GM18909 (cell line): Measurements from ENCODE around the gene UFC1.

Source experiments
- ATAC-seq: cut with Tn5 transposase; IDR thresholded peaks from one replicate; pipeline ENCODE4 v1.9.1; 2021; ENCODE audit warnings: mild to moderate bottlenecking; ENCODE audit not compliant: unreplicated experiment, poor library complexity

The UFC1 gene

DNA sequence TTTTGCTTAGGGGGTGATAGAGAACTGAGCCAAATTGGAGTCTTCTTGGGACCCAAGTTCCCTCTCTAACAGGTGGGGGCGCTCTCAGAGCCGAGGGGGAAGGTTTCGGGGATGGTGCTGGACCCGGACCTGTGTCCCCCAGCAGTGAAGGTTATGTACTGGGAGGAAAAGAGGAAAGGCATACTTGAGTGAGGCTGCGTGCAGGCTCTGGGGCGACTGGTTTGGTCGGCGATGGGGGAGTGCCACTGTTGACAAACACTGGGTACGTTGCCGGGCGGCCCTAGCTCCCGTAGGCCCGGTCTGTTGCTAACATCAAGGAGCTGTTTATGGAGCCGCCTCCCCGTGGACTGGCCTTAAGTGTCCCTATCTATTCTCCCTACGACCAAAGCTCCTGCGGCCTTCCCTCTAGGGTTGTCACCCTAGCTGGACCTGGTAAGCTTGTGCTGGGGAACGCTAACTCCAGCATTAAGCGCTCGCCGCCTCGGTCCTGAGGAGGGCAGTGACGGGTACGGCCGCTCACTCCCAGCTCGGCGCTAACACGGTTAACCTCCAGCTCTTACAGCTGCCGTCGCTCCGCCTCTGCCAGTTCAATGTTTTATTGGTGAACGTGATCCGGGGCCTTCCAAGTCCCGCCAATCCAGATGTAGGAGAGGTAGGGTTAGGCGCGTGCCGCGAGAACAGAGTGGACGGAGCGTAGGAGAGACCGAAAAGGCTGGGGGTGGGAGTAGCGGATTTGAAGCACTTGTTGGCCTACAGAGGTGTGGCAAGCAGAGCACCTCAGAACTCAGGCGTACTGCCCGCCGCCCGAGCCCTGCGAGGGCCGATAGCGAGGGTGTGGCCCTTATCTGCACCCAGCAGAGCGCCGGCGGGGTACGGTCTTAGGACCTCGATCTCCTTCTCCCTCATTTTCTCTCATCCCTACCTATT lies 12.2 kb downstream of the UFC1 start, which contains the start of gene PPOX:
Gene PPOX (plus strand): TSS at position 685 of the 927 bp plus-strand sequence. CDS start 422 bp downstream, outside the sequence.
- peak; percentile 94 for ATAC-seq

GRCh38 chr1:161166669-161167548 lies 13.1 kb downstream of the UFC1 start:
- no peak for ATAC-seq

GRCh38 chr1:161168906-161169305 lies 15.1 kb downstream of the UFC1 start:
- ATAC-seq, result no peak

- no peak for ATAC-seq
Observed at GRCh38 chr1:161171191-161171590, 17.4 kb downstream of the UFC1 start.

DNA sequence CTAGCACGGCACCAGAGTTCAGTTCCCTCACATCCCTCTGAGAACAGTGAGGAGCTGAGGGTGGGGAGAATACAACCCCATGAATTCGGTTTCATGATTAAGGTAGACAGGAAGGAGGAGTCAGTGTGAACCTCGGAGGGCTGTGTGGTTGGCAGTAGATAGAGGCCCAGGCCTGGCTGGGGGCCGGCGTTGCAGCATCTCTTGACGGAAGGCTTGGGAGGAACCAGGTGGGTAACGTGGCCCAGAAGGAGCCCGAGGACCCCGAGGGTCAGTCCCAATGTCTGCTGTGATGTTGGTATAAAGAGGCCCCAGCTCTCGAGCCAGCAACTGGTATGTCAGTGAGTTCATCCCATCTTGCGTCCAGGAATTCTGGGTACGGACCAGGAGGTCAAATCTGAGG lies 17.9 kb downstream of the UFC1 start:
- no peak for ATAC-seq

DNA sequence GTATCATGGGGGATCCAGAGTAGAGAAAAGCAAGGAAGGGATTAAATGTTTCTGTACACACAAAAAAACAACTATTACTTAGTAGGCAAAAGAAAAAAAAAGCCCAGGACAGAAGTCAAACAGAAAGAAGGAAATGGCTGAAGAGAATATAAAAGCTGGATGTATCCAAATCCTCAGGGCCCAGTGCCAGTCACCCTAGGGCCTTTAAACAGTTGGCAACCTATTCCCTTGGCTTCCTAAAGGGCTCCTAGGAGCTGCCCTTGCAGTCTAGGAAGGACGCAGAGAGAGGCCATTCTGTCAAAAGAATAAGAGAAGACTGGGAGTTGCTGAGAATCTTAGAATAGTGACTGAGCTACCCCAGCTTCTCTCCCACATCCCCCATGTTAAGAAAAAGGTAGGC lies 18.6 kb downstream of the UFC1 start:
- no peak for ATAC-seq

GRCh38 chr1:161172776-161173376 lies 19.1 kb downstream of the UFC1 start:
- no peak for ATAC-seq

DNA sequence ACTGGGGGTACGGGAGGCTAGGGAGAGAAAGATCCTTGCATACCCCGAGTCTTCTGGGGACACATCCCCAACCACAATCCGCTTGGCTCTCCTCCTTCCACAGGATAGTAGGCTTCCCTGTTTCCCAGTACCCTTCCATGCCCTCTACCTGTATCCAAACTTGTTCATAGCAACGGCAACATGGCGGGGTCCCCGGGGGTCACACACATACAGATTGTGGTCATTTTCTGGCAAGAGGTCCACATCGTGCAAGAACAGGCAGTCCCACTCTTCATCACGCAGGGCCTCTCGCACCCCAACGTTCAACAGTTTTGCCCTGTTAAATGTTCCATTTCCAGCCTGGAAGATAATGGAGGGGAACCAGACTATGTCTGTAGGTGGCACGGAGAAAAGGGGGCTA lies 19.9 kb downstream of the UFC1 start:
- no peak for ATAC-seq

DNA sequence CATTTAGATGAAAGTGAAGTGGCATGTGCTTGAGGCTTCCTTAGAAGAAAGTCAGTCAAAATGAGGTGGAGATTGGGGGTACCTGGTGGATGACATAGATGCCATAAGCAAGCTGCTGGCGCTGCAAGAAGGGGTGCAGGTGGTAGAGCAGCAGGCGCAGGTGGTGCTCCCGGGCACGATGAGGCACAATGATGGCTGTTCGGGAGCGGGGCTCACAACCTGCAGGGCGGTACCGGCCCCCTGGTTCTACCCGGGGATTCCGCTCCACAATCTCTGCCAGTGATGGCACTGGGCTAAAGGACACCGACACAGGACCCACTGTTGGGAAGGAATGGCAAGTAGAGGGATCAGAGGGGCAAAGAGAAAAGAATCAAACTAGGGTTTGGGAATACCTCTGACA lies 21.1 kb downstream of the UFC1 start:
- no peak for ATAC-seq

DNA sequence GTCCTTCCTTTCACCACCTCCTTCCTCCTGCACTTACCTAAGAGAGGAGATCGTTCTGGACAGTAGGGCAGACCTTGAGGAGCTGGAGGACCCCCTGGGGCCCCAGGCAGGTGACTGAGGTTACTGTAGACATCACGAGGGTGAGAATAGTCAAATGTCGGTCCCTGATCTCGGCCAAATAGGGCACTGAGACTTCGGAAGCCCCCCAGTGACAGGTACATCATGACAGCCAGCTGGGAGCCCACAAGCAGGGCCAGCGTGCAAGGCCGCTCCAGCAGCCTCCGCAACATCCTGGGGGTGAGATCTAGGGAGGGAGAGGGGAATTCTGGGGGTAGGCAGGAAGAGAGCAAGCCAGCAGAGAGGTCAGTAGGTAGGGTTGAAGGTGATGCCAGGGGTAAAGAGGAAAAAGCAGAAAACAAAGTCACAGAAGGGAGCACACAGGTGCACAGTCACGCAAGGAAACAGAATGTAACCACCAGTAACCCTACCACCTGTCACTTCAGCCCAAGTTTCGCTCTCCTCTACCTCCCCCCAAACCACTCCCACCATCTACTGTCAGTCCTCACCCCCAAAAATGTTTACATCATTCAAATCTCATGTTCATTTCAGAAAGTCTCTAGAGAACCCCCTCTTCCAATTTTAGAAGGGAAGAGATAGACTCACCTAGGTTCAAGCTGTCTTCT lies 22.1 kb downstream of the UFC1 start:
- no peak for ATAC-seq

GRCh38 chr1:161176468-161177111 lies 22.8 kb downstream of the UFC1 start:
- no peak for ATAC-seq

- ATAC-seq, result peak; percentile 83
Observed at GRCh38 chr1:161177112-161177935, 23.5 kb downstream of the UFC1 start, which contains the start of gene B4GALT3. Gene B4GALT3, minus strand, starts transcription at chr1:161177507. Its CDS starts 1,447 bp downstream, at chr1:161176060.

DNA sequence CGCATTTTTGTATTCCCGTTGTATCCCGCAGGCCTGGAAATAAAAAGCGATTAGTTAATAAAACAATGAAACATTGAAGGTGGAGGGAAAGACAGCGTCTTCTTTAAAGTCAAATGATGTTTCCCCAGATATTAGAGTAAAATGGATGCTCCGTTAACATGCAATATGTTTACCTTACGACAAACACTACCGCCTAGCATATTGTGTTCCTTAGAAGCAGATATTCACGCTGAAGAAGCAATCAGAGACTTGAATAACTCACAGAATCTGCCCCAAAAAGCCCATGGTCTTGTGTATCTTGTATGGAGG lies 24.1 kb downstream of the UFC1 start:
- ATAC-seq, result no peak

DNA sequence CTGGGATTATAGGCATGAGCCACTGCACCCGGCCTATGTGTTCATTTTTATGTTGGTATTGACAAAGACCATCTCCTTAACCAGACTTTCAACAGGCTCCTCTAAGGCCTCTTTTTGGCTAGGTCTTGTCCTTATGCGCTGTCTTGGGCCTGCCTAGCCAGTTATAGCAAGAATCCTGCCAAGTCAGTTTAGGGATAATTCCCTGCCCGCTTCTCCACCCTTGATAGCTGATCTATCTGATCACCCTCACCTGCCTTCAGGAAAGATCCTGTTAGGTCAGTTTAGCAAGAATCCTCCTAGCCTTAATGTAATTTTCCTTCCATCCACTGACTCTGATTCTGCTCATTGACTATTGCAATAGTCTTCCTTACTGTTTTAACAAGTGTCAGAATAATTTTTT lies 25.9 kb downstream of the UFC1 start:
- ATAC-seq, result no peak

DNA sequence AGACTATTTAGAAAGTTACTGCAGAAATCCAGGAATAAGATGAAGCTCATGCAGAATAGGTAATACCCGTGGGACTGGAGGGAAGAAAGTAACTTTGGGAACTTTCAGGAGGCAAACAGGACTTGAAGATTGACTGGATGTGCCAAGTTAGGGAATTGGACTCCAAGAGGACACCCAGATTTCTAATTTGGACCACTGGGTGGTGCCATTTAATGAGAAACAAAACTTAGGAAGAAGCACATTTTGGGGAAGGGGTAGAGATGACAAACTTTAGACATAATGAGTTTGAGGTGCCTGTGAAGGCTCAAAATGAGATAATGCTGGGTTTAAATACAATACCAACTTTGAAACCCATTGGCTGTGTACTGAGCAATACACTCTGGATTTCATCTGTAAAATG lies 26.9 kb downstream of the UFC1 start:
- no peak for ATAC-seq

DNA sequence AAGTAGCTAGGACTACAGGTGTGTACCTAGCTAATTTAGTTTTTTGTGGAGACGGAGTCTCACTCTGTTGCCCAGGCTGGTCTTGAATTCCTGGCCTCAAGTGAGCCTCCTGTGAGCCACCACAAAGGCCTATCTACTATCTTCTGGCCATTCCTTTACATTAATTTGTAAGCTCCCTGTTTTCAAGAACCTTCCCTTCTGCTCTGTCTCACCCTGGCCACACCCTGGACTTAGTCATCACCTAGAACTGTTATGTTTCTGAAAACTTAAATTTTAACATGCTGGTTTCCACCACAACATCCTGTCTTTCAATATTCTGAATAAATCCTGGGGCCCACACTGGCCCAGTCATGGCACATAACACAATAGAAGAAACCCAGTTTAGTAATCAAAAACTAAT lies 28.4 kb downstream of the UFC1 start:
- peak; percentile 49 for ATAC-seq

DNA sequence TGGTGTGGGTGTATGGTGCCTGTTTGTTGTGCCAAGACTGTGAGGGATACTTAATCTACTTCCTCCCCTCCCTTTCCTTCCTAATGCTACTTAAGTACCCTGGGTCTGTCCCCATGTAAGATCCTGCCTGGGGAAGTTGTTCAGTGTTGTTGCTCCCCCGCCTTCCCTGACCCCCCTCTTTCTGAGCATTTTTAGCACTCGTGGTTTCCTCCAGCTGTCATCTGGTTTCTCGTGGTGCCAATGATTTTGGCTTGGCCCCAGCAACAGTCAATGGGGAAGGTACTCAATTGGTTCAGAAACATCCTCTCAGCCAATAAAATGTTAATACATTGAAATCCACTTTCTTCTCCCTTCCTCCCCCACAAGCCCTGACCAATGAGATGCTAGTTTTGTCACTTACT lies 31.5 kb downstream of the UFC1 start:
- ATAC-seq, result peak; percentile 68

- ATAC-seq, result peak; percentile 21
Observed at GRCh38 chr1:161185732-161186311, 32.0 kb downstream of the UFC1 start.

GRCh38 chr1:161187311-161187710 lies 33.5 kb downstream of the UFC1 start:
- ATAC-seq, result no peak
